HG03095 (cell line): ENCODE data around the gene NTN1.
"Not testable (repeated sequence)": the region's sequence is repeated elsewhere in the genome, so short reads cannot be mapped to it uniquely, and the experiment has no call there.

Source experiments
- ATAC-seq: cut with Tn5 transposase; IDR thresholded peaks from one replicate; pipeline ENCODE4 v1.9.1; 2021; ENCODE audit warnings: moderate library complexity; ENCODE audit not compliant: unreplicated experiment

The NTN1 gene

DNA sequence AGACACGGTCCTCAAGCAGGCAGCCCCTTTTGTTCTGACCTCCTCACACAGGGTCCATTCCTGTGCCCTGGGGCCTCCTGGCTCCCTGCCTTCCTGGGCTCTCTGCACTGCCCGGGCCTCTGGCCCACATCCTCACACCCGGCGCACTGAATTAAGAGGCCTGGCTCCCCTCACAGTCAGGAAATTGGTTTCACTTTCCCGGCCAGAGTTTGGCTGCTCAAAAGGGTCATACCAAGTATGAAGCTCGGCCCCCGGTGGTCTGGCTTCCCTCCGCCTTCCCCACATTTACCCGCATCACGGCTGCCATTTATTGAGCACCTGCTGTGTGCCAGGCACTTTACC lies 220.0 kb downstream of the NTN1 start:
- no peak for ATAC-seq

DNA sequence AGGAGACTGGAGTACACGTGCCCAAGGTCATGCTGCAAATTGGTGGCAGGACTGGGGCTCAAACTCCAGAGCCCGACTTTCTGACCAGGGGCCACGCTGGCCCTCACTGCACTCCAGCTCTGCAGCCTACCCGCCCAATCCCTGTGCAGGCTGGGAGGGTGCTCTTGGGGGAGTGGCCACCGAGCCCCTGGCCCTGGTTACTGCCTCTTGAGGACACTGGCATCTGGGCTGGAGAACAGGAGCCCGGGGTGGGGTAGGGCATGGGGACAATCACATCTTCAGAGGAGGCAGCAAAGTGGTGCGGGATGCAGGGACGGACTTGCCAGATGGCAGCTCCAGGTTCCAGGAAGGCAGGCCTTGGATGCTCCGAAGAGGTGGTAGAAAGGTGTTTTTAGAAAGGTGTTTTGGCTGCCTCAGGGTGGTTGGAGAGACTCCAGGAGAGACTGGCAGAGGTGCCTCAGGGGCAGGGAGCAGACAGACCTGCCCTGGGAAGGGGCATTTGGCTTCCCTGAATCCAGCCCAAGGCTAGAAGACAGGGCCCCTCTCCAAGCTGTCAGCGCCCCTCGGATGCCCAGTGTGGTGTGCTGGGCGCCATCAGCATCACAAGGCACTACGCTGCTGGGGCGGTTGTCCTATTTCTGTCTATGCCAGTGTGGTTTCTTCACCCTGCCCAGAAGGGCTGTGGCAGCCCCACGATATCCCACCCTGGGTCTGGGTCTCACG lies 220.6 kb downstream of the NTN1 start:
- ATAC-seq, result no peak

DNA sequence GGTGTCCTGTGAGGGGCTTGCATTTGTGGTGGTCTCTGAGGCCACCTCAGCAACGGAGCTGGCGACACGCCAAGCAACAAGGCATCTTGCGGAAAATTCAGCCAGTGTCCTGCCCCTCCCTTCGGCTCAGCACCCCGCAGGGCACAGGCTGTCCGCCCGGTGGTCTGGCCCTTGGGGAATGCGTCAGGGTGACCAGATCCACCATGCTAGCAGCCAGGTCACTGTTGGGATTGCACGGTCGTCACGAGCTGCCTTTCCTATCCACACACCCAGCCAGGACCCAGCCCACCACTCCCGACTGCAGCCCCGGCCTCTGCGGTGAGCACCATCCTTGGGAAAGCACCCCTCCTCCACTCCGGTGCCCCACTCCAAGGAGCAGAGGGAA lies 221.2 kb downstream of the NTN1 start:
- no peak for ATAC-seq

DNA sequence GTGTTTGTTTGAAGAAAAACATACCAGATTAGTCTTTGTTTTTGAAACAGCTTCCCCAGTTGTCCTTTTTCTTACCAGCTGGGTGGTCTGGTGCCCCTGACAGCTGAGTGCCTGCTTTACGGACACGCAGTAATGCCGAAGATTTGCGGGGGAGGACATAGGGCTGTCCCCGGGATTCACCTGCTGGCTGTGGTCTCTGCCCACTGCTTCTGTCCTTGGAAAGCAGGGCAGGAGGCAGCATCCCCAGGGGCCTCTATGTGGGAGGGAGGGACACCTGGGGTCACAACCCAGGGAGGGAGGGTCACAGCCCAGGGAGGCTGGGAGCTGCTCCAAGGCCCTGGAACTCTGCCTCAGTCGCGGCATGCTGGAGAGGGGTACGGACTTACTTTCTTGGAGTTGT lies 221.7 kb downstream of the NTN1 start:
- no peak for ATAC-seq

DNA sequence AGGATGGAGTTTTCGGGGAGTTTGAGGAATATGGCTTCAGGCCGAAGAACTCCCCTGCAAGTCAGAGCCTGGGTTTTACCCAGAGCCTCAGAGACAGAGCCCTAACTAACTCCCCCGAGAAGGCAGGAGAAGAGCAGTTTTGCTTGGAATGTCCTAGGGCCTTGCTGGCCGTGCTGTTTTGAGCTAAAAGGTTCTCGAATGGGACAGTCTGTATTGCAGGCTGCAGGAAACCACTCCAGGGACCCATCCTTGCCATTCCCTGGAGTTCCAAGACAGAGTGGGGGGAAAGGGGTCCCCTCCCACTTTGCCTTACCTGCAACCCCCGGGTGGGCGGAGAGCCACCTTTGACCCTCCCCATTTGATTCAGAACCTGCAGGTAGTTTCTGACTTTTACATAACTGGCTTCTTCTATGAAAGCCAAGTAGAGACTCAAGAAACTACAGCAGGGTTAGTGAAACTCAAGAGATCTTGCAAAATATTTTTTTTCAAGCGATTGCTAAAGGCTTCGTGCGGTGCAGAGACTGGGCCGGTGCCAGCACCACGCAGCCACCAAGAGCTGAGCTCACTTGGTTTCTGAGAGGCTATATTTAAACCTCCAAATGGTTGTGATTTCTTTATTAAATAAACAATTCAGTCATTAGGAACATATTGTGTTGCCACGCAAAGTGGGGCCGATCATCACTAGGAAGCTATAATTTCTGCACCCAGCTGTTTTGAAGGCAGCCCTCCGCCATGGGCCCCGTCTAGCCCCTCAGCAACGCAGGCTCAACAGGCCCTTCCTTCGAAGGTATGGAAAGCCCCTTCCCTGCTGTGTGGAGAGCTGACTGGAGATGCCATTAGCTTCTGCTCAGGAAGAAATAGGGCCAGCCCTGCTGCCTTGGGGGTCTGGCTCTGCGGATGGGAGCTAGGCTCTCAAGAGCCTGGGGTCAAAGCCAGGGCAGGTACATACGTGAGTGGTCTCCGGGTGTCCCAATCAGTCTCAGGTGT lies 223.0 kb downstream of the NTN1 start:
- ATAC-seq, result no peak

DNA sequence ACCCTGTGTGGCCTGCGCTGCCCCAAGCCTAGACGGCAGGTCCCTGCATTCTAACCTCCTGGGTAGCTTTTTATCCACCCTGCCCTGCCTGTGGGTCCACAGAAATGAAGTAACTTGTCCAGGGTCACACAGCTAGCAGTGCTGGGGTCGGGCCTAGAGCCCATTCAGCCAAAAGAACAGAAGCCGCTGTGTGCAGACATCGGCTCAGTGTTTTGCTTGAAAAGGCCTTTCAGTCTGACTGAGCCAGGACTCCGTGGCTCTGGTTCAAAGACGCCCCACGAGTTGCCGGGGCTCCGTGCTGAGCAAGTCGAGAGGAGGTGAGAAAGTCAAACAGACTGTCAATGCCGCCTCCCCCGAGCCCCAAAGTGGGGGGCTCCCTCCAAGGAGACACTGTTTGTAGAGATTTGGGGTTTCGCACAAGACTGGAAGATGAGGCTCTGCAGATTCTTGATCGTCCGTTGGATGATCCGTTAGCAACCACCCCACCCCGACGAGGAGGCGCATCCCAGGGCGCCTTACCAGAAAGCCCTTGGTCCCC lies 226.2 kb downstream of the NTN1 start:
- ATAC-seq, result no peak

DNA sequence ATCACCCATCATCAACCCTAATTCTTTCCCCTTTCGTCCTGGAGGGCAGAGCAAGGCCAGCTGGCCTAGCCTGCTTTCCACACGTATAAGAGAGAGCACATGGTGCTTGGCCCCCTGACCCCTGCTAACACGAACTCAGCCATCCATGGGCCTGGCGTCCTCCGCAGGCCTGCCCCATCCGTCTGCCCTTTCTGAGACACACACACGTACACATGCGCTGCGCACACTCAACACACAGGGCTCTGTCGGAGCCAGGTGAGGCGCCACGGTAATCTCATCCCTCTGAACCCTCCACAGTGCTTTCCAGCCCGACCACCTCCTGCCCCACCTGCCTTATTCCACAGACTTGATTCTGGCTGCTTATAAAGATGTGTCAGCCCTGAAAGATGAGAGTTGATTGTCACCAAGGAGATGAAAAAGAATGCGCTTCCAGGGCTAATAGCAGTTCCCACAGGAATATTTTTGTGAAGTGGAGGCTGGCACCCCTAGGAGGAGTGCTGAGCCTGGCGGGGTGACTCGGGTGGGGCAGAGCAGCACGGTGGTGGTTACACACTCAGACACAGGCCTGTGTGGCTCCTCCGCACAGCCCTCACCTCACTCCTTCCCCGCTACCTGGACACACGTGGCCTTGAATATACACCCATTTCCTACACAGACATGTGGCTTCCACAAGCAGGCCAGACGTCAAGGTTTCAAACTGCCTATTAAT lies 228.1 kb downstream of the NTN1 start:
- no peak for ATAC-seq

DNA sequence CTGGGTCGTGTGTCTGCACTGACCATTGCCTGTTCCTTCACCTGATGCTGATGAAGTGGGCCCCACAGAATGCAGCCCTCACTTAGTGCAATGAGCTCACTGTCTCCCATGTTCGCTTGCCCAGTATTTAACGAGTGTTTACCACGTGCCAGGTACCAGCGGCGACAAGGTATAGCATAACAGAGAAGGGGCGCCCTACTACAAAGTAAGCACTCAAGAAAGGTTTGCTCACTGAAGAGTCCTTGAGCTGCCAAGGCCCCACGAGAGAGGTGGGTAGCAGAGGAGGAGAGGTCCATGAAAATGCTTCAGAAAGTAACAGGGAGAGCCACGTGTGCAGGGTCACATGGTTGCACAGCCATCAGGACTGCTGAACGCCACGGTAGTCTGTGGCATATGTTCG lies 230.0 kb downstream of the NTN1 start:
- no peak for ATAC-seq

DNA sequence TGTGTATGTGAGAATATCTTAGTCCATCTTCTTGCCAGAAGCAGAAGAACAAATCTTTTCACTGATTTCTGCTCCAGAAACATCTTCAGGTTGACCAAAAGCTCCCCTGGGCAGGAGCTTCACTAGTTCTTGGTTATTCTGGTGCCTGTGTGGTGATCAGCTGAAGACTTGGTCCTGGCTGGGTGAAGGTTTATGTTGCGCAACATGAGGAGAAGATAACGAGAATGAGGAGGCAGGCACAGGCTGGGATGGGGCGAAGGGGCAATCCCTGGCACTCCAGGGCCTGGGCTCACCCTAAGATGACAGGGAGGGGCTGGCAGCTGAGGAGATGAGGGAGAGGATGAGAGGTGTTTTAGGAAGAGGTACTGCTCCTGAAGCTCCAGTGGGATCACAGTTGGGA lies 232.0 kb downstream of the NTN1 start:
- no peak for ATAC-seq

DNA sequence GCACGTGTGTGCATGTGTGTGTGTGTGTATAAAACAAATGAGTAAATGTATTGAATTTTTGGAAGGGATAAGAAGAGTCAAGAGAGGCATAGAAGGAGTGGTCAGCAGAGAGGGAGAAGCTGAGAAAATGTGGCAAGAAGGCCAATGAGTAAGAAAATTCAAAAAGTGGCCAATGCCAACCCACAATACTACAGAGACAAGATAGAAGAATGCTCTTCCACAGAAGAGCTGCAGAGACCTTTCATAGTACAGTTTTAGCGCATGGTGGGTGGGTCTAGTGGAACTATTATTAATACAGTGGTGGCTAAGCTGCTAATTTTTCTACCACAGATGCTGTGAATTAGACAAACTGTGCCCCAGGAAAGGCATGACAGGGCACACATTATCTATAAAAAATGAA lies 233.5 kb downstream of the NTN1 start:
- no peak for ATAC-seq

DNA sequence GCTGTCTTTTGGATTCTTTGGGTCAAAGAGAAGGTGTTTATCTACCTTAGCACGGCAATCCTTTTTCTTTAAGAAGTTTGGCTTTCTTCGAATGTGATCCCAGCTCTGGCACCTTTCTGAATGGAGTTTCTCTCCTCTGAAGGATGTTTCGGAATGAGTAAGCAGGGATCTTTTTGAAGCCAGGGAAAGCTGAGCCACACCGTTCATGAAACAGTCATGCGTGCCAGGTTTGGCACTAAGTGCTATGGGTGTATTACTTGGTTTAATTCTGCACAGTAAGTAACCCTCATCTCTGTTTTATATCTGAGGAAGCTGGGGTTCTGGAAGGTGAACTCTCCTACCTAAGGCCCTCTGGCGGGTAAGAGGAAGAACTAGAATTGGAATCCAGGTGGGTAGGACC lies 234.5 kb downstream of the NTN1 start:
- no peak for ATAC-seq

DNA sequence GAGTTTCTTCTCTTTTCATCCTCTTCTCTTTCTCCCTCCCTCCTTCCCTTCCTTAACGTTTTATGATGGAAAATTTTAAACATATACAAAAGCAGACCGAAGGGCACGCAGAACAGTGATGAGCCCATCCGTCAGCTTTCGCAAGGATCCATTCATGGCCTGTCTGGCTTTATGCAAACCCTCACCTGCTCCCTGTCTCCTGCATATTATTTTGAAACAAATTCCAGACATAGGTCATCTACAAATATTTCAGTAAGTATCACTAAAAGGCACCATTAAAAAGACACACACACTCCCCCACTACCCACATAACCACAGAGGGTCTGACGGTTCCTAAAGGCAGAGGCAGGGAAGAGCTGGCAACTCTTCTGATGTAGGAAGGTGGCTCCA lies 235.0 kb downstream of the NTN1 start:
- no peak for ATAC-seq

DNA sequence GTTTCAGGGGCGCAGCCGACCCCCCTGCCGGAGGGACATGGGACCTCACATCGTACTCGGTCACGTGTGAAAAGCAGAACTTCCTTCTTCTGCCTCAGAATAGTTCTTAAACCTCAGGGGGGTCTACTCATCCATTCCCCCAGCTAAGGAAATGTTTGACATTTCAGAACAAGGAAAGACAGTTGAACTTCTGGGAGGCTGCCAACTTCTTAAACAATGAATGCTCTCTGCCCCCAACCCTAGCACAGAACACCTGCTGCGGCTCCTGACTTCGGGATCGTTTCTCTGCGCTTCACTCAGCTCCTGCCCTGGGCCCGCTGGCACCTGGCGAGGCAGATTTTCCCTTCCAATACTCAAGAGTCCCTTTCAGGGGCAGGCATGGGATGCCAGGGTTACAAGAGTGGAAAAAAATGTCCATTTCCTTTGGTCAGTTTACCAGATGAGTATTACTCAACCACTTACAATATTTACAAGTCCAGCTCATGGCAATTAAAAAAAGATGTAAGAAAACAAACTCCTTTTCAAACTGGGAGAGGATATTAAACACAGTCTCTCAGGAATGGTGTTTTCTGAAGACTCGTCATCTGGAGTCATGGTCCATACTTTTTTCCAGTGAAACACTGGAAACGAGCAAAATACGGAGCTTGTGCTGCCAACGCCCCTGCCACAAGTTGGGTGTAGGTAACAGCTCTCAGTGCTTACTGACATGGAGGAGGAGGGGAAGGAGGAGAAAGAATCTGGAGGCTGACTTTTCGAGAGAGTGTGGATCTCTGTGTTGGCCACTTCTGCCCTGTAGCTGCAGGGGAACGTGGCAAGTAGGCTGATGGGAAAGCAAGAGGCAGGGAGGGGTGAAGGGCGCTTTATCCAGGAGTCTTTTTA lies 235.7 kb downstream of the NTN1 start:
- no peak for ATAC-seq

DNA sequence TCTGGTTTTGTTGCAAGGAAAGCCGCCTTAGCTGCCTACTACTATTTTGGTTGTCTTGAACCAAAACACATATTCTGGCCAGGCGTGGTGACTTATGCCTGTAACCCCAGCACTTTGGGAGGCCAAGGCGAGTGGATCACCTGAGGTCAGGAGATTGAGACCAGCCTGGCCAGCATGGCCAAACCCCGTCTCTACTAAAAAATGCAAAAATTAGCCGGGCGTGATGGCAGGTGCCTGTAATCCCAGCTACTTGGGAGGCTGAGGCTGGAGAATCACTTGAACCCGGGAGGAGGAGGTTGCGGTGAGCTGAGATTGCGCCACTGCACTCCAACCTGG lies 236.3 kb downstream of the NTN1 start:
- not testable (repeated sequence) for ATAC-seq

DNA sequence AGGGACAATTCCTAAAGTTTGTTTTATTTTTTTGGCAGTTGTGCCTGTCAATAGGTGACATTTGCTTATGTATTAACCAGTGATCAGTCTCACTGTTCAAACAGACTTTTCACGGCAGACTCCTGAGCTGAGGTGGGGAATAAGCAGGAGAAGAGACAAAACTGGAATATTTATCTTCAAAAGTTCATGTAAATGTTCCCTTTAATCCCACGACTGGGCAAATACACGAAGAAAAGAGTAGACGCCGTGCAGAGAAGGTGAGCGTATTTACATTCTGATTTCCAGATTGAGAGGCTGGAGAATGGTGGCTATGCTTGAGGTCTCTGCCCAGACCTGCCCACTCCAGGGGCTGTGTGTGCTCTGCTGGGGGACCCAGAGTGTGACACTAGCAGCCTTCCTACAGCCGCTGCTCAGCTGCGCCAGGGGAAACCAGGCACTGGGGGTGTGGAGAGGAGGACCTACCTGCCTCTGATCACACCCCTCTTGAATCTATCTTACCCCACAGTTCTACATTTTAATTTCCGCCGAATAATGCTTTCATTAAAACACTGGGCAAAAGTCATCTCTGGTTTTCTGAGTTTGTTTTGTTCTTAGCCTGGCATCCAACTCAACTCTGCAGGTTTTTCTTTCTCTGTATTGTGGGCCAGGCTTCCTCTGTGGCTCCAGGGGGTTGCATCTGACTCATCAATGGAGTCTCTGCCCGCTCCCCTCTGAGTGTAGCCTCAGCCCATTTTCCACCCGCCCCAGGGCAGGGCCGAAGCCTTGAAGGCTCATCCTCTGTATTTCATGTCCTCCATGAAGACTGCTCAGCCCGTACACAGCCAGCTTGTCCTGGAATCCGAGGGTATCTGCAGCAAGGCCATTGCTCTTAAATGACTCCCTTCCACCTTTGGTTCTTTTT lies 237.1 kb downstream of the NTN1 start:
- ATAC-seq, result no peak

DNA sequence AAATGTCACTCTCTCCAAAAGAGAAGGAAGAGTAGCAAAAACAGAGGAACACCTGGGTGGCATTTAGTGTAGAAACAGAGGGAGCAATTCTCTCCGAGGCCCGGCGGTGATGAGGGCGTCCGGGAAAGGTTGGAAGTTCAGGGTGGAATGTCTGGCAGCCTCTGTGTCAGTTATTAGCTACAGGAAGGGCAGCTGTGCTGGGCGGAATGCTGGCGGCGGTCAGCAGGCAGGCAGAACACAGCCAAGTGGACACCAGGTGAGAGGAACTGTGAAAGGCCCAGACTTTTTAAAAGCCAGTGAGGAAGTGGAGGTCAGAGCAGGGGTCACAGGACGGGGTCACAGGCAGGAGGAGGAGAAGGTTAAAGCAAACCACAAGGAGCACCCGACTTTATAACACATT lies 238.1 kb downstream of the NTN1 start:
- ATAC-seq, result no peak

DNA sequence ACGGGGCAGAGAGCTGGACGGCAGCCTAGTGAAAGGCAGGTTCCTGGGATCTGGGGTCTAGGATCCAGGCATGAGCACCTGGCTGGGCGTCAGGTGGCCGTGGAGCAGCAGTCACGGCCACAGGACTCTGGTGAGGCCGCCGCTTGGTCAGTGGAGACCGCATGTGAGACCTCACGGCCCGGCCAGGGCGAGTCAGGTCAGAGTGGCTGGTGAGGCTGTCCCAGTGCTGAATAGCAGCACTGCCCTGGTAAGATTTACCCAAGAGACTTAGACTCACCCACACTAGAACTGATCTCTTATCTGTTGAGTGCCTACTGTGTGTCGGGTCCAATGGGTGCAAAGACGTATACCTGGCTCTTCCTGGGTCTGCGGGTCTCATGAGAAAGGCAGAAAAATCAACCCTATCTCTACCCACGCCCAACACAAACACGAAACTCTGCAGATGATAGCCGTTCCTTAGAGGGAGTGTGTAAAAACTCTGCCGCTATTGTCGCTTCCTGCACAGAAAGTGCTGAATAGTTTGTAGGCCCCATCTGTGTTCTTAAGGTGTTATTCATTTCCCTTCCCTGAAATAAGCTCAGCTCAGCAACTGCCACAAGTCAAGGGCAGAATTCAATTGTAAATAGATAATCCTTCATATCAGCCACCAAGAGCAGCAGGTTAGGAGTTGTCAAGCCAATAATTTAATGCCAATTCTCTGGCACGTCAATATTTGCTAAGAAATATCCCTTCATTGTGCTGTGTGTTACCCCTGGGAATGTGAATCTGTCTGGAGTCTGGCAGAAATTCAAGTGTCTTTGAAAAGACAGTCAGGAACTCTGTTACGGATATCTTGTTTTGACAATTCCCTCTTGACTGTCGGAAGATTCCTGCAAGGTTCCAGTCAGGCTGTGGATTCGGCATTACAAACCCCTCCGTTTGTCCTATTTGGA lies 240.0 kb downstream of the NTN1 start:
- ATAC-seq, result no peak

DNA sequence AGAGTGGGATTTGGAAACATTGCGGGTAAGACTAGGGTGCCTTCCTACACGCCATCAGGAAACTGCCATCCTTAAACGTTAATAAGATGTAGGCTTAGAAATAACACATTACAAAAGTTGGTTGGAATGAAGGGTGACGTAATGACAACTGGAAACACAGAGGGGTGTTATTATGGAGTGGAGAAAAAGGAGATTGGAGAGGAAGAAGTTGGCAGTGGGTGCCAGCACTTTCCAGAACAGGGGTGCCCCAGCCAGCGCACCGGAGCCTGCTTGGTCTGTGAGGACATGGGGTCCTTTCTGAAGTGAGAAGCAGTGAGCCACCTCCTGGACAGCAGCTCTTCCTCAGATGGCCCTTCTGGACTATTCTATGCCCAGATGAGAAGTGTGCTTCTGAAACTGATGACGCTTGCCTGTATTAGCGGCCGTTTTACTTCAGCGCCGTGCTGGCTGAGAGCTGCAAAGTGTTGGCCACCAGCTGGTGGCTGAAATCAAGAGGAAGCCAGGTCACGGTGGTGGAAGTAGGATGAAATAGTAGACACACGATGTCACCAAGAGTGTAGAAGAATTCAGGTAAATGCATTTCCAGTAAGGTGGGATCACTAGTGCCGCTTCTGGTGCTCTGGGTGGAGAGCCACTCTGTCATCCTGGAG lies 244.8 kb downstream of the NTN1 start:
- ATAC-seq, result no peak
